IPS-NIHi11 (cell line): ENCODE results near the gene GOLIM4.
"Not testable (repeated sequence)": the region's sequence is repeated elsewhere in the genome, so short reads cannot be mapped to it uniquely, and the experiment has no call there.

Source experiments
- DNase-seq: peaks from one replicate; pipeline ENCODE4 v3.0.0; 2012; ENCODE audit warnings: mixed read lengths, low spot score

The GOLIM4 gene, protein sequence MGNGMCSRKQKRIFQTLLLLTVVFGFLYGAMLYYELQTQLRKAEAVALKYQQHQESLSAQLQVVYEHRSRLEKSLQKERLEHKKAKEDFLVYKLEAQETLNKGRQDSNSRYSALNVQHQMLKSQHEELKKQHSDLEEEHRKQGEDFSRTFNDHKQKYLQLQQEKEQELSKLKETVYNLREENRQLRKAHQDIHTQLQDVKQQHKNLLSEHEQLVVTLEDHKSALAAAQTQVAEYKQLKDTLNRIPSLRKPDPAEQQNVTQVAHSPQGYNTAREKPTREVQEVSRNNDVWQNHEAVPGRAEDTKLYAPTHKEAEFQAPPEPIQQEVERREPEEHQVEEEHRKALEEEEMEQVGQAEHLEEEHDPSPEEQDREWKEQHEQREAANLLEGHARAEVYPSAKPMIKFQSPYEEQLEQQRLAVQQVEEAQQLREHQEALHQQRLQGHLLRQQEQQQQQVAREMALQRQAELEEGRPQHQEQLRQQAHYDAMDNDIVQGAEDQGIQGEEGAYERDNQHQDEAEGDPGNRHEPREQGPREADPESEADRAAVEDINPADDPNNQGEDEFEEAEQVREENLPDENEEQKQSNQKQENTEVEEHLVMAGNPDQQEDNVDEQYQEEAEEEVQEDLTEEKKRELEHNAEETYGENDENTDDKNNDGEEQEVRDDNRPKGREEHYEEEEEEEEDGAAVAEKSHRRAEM

GRCh38 chr3:168095611-168096209 lies at the start of gene GOLIM4:
Gene GOLIM4, minus strand, starts transcription at chr3:168095924. Its CDS starts 639 bp downstream, at chr3:168095285.
- DNase-seq = peak; percentile 95

DNA sequence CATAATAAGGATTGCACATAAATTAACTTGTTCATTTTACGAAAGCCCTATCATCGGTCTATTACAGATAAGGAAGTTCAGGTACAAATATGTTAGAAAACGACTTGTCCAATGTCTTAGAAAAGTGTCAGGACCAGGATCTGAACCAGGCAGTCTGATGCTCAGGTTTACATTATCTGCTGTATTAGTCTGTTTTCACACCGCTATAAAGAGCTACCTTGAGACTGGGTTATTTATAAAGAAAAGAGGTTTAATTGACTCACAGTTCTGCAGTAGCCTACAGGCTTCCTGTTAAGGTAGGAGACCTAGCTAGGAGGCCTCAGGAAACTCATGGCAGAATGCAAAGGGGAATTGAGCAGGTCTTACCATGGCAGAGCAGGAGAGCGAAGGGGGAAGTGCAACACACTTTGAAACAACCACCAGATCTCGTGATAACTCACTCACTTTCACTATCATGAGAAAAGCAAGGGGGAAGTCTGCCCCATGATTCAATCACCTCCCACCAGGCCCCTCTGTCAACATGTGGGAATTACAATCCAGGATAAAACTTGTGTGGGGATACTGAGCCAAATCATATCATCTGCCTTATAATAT lies 45.8 kb upstream of the GOLIM4 start:
- no peak for DNase-seq

- no peak for DNase-seq
Measured at GRCh38 chr3:168139947-168140346, 44.2 kb upstream of the GOLIM4 start.

GRCh38 chr3:168138421-168138820 lies 42.7 kb upstream of the GOLIM4 start:
- no peak for DNase-seq

DNA sequence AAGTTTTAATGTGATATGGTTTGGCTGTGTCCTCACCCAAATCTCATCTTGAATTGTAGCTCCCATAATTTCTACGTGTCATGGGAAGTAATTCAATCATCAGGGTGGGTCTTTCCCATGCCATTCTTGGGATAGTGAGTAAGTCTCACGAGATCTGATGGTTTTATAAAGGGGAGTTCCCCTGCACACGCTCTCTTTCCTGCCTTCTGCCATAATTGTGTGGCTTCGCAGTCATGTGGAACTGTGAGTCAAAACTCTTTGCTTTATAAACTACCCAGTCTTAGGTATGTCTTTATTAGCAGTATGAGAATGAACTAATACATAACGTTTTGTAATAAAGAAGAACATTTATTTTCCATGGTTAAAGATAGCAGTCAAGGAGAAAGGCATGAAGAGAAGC lies 39.2 kb upstream of the GOLIM4 start:
- DNase-seq = no peak

GRCh38 chr3:168130250-168130649 lies 34.5 kb upstream of the GOLIM4 start:
- not testable (repeated sequence) for DNase-seq

- not testable (repeated sequence) for DNase-seq
Measured at GRCh38 chr3:168128463-168128862, 32.7 kb upstream of the GOLIM4 start.

DNA sequence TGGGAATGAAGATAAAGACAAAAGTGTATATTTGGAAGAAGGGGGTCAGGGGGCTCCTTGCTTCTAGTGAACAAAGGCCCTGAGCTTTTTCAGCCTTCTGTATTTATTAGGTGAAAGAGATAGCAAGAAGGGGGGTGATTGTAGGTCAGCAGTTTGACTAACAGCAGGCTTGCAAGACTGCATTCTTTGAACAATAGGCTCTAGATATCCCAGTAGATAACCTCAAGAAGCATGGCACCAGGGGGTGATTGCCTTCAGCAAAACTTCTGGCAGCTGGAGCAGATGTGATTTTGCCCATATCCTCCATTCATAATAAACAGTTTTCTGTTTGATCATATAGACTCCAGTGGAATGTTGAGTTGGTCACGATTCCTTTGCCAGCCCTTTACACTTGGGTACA lies 31.7 kb upstream of the GOLIM4 start:
- no peak for DNase-seq

GRCh38 chr3:168124791-168125190 lies 29.1 kb upstream of the GOLIM4 start:
- no peak for DNase-seq

GRCh38 chr3:168124291-168124690 lies 28.6 kb upstream of the GOLIM4 start:
- no peak for DNase-seq

DNA sequence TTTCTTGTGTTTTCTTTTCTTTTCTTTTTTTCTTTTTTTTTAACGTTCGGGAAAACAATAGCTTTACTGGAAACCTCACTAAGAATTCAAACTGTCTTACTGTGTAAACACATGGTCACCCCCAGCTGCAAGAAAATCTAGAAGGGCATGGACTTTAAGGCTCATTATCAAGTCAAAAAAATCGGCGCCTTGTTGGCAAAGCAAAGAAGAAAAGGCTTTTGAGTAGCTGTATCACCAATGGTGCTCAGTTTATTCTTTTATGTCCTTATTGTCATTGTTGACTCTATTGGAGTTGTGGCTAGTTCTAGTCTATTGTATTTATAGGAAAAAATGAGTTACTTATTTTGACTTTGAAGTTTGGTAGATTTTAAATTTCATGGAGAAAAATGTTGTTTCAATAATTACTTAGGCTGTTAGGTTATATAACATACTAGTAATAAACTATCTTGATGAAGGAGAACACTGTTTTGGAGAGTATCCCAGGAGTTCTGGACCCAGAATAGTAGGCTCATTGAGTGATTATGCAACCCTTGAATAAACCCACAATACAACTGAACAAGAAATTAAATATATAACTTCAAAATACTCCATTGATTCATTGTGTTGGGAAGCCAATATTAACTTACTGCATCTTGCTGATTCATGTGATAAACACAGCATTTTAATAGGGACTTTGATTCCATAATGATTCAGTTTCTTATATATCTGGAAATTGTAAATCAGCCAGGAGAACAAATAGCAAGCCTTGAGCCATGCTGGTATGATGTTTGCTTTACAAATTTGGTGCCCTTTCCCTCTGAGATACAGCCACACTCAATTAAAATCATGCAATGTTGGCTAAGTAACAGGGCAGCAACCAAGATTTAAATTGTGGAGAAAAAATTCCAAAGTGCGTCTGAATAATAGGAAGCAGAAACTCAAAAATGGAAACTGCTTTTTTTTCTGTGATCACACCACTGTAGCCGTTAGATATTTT lies 27.8 kb upstream of the GOLIM4 start:
- no peak for DNase-seq

- DNase-seq = no peak
Measured at GRCh38 chr3:168121184-168122017, 25.7 kb upstream of the GOLIM4 start.

DNA sequence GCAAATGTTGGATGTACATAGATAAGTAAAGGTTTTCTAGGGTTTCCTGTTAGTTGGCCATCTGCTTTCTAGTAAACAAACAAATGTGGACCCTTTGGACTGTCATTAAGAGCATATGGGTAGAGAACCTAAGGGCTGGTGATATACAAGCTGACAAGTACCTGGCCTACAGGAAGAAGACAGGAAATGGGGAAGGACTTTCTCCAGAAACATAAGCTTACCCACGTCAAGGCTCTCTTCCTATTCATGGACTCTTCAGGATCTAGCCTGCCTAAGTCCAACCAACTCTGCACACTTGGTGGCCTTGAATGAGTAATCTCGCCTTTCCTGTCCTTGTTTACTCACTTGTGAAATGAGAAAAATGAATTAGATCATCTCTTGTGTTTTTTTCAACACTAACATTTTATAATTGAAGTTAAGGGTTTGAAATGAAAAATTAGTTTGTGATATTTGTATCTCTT lies 22.2 kb upstream of the GOLIM4 start:
- DNase-seq = no peak

DNA sequence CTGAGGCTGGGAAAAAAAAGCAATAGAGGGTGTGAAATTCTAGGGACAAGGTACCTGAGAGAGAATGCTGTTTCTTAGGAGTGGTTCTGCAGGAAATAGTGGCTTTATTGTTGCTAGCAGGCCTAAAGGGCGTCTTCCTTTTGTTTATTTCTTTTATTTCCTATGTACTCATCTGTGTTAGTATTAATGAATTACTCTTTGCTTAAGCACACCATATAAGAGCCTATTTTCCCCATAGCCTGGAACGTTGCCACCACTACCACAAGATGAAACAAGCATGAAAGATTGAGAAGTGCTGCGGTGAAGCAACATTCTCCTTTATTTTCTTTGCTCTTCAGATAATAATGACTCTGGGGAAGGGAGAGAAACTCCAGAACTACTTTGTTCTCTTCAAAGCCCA lies 21.3 kb upstream of the GOLIM4 start:
- no peak for DNase-seq

DNA sequence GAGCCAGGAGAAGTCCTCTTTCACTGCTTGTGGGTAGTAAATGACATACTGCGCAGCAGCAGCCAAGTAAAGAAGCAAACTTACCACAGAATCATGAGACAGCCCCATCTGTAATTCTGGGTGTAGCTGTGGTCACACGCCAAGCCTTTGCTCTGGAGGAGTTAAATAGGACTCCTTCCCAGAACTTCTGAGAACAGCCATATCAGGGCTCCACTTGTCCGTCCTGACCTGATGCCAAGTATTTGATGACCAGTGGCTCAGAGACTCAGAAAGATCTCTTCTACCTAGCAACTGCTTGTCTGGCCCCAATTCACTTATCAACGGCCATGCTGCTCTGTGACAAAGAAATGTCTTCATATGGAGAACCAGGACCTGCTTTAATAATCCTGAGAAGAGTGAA lies 20.6 kb upstream of the GOLIM4 start:
- DNase-seq = no peak

GRCh38 chr3:168113848-168114247 lies 18.1 kb upstream of the GOLIM4 start:
- no peak for DNase-seq

GRCh38 chr3:168112894-168113293 lies 17.2 kb upstream of the GOLIM4 start:
- no peak for DNase-seq

DNA sequence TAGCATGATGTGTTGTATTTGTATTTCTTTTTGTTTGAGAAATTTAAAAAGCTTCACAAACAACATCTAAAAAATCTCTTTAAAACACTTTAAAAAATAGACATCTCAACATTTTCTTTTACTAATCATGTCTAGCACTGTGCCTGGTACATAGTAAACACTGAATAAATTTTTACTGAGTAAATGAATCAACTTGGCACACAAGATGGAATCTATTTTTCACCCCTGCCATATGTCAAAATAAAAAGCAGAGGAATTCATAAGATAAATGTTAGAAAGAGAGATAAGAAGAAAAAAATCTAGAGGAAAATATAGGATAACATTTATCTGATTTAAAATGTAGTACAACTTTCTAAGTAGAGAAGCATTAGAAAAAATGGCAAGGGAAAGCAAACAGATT lies 8.6 kb upstream of the GOLIM4 start:
- DNase-seq = no peak

DNA sequence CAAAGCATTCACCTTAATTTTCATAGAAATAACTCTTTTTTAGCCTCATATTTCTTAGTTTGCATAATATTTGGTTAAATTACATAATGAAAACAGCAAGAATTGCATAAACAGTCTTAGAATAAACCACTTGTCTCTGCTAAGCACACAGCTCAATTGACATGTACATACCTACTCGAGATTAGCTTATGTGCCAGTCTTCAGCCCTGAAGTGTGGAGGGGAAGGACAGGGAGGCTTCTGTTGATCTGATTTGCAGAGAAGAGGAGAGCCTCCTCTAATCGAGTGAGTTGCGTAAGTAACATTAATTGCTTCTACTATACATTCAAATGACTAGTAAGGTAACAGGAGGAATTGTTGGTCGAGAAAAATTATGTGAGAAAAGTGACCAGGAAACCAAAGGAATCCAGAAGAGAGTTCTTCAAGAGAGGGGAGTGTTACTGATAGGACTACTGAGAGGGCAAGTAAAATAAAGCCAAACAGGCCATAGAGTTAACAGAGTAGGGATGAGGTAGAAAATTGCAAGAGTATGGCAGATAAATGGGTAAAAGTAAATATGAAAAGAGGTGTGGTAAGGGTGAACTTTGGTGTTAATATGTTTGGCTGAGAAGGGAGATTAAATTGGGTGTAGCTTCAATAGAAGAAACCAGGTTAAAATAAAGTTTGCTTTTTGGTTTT lies 7.1 kb upstream of the GOLIM4 start:
- no peak for DNase-seq
